Measurements from ENCODE around the gene CTNS.
A peak's percentile ranks its signal among the peaks of the same experiment; 100 is the strongest.

The CTNS gene

GRCh38 chr17:3657588-3657869 lies 21.0 kb downstream of the CTNS start:
- no peak for TF ChIP-seq CTCF (IDR thresholded peaks at IDR 0.05; ENCODE audit: control insufficient read depth, insufficient read depth, low read depth, low read length, missing control alignments)
- H3K4me3 ChIP-seq (ENCODE audit: control insufficient read depth, low read depth, low read length) = no peak overlapping the region
- DNase-seq (ENCODE audit: low read depth) = no peak

- no peak for DNase-seq (ENCODE audit: low read depth)
- no peak overlapping the region for H3K4me3 ChIP-seq (ENCODE audit: control insufficient read depth, low read depth, low read length)
- TF ChIP-seq CTCF (IDR thresholded peaks at IDR 0.05; ENCODE audit: control insufficient read depth, insufficient read depth, low read depth, low read length, missing control alignments) = no peak
These were observed 21.6 kb downstream of the CTNS start for GRCh38 chr17:3657874-3658783.

GRCh38 chr17:3658784-3659449 lies 22.4 kb downstream of the CTNS start:
- no peak for DNase-seq (ENCODE audit: low read depth)
- no peak overlapping the region for H3K4me3 ChIP-seq (ENCODE audit: control insufficient read depth, low read depth, low read length)
- no peak for TF ChIP-seq CTCF (IDR thresholded peaks at IDR 0.05; ENCODE audit: control insufficient read depth, insufficient read depth, low read depth, low read length, missing control alignments)

GRCh38 chr17:3659541-3660111 lies 23.1 kb downstream of the CTNS start:
- DNase-seq (ENCODE audit: low read depth) = peak; percentile 61
- TF ChIP-seq CTCF (IDR thresholded peaks at IDR 0.05; ENCODE audit: control insufficient read depth, insufficient read depth, low read depth, low read length, missing control alignments) = peak; percentile 34
- no peak overlapping the region for H3K4me3 ChIP-seq (ENCODE audit: control insufficient read depth, low read depth, low read length)

- DNase-seq (ENCODE audit: low read depth) = no peak
- no peak overlapping the region for H3K4me3 ChIP-seq (ENCODE audit: control insufficient read depth, low read depth, low read length)
These were observed 23.8 kb downstream of the CTNS start for GRCh38 chr17:3660311-3660891.

More at GRCh38 chr17:3660311-3660891, 23.8 kb downstream of the CTNS start:
- no peak for TF ChIP-seq CTCF (IDR thresholded peaks at IDR 0.05; ENCODE audit: control insufficient read depth, insufficient read depth, low read depth, low read length, missing control alignments)
